Tibial nerve (tissue), 4 donors: ENCODE results near the gene WDR82. TPM values are rescaled to one million over a fixed set of nuclear protein-coding genes. Genes with fewer than 3 reads are reported as not detected.
A peak's percentile ranks its signal among the peaks of the same experiment; 100 is the strongest.

ENCODE experiments used
- DNase-seq, 2 donors: peaks; one replicate each; pipeline ENCODE4 v3.0.0-alpha.2; 2019; ENCODE audit warnings: low spot score in 2 of 2
- H3K27ac ChIP-seq, 4 donors: fragments of 200-600 bp; sonication (generic) in 3 of 4; one replicate each; pipeline ENCODE4 v1.5.1; 2017 to 2019; ENCODE audit warnings: mild to moderate bottlenecking in 1 of 4
- H3K27me3 ChIP-seq, 2 donors: fragments of 200-600 bp; sonication (generic) in 1 of 2; one replicate each; pipeline versions ENCODE4 v1.5.1 to v1.6.0; 2017 to 2019
- H3K36me3 ChIP-seq, 3 donors: fragments of 200-600 bp; sonication (generic); one replicate each; pipeline ENCODE4 v1.5.1; 2018 to 2019
- H3K4me1 ChIP-seq, 4 donors: fragments of 200-600 bp; sonication (generic) in 3 of 4; one replicate each; pipeline ENCODE4 v1.5.1; 2017 to 2019
- H3K4me3 ChIP-seq, 4 donors: fragments of 200-600 bp; sonication (generic) in 3 of 4; one replicate each; pipeline ENCODE4 v1.5.1; 2017 to 2019; ENCODE audit warnings: mild to moderate bottlenecking in 1 of 4, moderate library complexity in 1 of 4
- H3K9me3 ChIP-seq, 4 donors: fragments of 200-600 bp; sonication (generic) in 3 of 4; one replicate each; pipeline ENCODE4 v1.5.1; 2017 to 2019
- EP300 ChIP-seq, 2 donors: sonication (generic); formaldehyde crosslinking; IDR thresholded peaks; one replicate each; pipeline ENCODE4 v1.6.1; 2017; ENCODE audit warnings: antibody characterized with exemption in 2 of 2, mild to moderate bottlenecking in 1 of 2
- POLR2A ChIP-seq, 2 donors: fragments of 450-650 bp; IDR thresholded peaks; one replicate each; pipeline ENCODE4 v1.6.1; 2017; ENCODE audit warnings: antibody characterized with exemption in 2 of 2, mild to moderate bottlenecking in 2 of 2, moderate library complexity in 2 of 2
- WGBS, 2 donors: methylation state at CpG; one replicate each; pipeline ENCODE4 v1.1.5; 2018; 5-methylcytosine and 5-hydroxymethylcytosine counted together
- total RNA-seq, 4 donors: library from RNA; depleted of rRNA; stranded (reverse); fragments of >200 nt; gene quantifications; one replicate each; pipeline ENCODE4 v1.1.0, GENCODE V29; 2016
- TF ChIP-seq, protein P1 (sequence below), 5 experiments: fragments of 200-600 bp in 3 of 5; fragments of 450-650 bp in 2 of 5; sonication (generic) in 3 of 5; IDR thresholded peaks; one replicate each; pipeline ENCODE4 v1.5.1; 2016 to 2019; ENCODE audit warnings: antibody characterized with exemption in 5 of 5, mild to moderate bottlenecking in 3 of 5, moderate library complexity in 2 of 5

The WDR82 gene
- total RNA-seq, 4 donors from 2014 or later, result 42.1 to 52.9 (median 48.6) TPM

DNA sequence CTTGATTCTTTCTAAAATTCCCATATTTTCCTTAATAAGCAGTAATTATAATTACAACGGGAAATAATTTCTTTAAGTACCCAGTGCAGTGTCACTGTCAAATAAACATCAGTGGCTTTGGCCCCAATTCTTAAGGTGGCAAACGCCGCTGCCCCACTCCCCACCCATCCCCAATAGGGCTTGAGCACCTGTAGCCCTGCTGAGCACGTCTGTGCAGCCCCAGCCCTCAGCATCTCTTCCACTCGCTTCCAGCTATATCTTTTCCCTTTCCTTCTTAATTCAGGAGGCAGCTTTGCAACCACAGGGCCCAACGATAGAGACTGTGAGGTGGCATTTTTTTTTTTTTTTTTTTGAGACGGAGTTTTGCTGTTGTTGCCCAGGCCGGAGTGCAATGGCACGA lies 23.8 kb downstream of the WDR82 start:
- Histone ChIP-seq H3K27me3 (no peaks in the 10 kb centered on the region), H3K27ac (peak overlapping the region in 1 of 4 donors; percentile 74), H3K36me3 (peaks cover 9 to 100% (median 40%) of the 10 kb centered on the region in 3 donors), H3K4me3 (no peak overlapping the region), H3K9me3 (no peaks in the 10 kb centered on the region), H3K4me1 (peaks cover 0 to 16% (median 7%) of the 10 kb centered on the region in 4 donors)
- TF ChIP-seq EP300 (IDR thresholded peaks at IDR 0.05) (no peak), POLR2A (IDR thresholded peaks at IDR 0.05) (no peak)
- TF ChIP-seq, protein P1, sequence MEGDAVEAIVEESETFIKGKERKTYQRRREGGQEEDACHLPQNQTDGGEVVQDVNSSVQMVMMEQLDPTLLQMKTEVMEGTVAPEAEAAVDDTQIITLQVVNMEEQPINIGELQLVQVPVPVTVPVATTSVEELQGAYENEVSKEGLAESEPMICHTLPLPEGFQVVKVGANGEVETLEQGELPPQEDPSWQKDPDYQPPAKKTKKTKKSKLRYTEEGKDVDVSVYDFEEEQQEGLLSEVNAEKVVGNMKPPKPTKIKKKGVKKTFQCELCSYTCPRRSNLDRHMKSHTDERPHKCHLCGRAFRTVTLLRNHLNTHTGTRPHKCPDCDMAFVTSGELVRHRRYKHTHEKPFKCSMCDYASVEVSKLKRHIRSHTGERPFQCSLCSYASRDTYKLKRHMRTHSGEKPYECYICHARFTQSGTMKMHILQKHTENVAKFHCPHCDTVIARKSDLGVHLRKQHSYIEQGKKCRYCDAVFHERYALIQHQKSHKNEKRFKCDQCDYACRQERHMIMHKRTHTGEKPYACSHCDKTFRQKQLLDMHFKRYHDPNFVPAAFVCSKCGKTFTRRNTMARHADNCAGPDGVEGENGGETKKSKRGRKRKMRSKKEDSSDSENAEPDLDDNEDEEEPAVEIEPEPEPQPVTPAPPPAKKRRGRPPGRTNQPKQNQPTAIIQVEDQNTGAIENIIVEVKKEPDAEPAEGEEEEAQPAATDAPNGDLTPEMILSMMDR (IDR thresholded peaks at IDR 0.05), result no peak
- WGBS, 2 donors, result 80 to 82% methylated on average over 9 of the region's 9 CpGs
- DNase-seq, result no peak

DNA sequence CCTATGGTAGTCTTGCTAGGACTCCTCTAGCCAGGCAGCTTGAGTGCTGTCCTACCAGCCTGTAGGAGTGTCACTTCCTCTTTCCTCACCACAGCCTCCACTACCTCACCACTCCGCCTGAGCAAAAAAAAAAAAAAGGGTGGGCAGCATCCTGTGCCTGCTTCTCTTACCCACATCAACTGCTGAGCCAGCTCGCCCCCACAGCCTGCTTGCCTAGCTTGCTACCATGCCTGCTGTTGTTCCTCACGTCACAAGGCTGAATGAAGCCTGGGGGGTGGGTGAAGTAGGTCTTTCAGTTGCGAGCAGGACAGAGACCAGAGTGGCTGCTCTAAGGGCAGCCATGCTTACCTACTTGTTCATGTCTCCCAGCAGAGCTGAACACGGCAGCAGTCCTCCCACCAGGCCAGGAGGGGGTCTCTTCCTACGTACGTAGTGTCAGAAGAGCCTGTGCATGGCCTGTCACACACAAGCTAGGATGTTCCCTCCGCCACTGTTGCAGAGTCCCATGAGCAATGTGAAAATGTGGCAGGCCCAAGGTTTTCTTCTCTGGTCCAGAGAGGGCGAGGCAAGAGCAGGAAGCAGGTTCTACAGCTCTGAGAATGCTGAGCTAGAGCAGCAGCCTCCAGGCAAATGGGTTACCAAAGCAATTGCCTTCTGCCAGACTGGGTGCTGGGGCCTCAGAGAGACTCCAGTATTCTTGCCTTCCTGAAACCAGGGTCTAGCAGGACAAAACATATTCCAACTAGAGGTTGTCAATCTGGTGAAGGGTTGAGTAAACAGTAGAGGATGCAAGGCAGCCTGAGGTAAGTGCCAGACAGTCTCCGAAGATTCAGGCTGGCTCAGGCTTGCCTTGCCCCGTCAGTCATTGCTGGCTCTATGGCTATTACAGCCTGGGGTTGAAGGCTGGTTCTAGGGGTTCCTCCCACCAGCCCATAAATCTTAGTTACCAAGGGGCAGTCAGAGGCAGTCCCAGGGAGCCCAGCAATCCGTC lies 24.8 kb downstream of the WDR82 start:
- H3K4me1 ChIP-seq, result peaks cover 0 to 15% (median 5%) of the 10 kb centered on the region in 4 donors
- peak overlapping the region in 3 of 4 donors; percentile 64 to 74 (median 70) for H3K27ac ChIP-seq
- peaks cover 9 to 100% (median 32%) of the 10 kb centered on the region in 3 donors for H3K36me3 ChIP-seq
- TF ChIP-seq EP300 (IDR thresholded peaks at IDR 0.05) (peak in 1 of 2 donors; percentile 51), POLR2A (IDR thresholded peaks at IDR 0.05) (no peak)
- TF ChIP-seq, protein P1 (IDR thresholded peaks at IDR 0.05), result no peak
- WGBS, 2 donors, result 53 to 58% methylated on average over 12 of the region's 12 CpGs
- H3K27me3 ChIP-seq, result no peaks in the 10 kb centered on the region
- H3K4me3 ChIP-seq, result no peak overlapping the region
- no peak for DNase-seq
- H3K9me3 ChIP-seq, result no peaks in the 10 kb centered on the region

DNA sequence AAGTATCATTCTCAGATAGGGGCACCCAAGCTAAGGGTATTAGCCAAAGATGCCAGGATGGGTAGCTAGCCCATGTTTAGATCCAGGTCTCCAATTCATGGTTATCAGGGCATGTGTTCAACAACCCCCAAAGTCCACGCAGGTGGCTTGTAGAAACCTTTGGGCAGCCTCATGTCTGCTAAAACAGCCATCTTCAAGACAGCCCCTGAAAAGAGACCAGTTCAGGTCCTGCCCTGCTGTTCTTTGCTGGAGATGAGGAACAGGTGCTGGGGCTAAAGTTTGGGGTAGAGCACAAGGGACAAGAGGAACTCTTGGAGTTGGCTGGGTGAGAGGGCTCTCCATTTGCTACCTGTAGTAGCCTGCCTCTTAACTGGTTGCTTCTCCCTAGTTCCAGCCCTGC lies 28.3 kb downstream of the WDR82 start:
- no peaks in the 10 kb centered on the region for H3K9me3 ChIP-seq
- DNase-seq, result no peak
- WGBS, 2 donors, result 70 to 100% methylated on average over 1 of the region's 1 CpG
- H3K27me3 ChIP-seq, result no peaks in the 10 kb centered on the region
- H3K4me1 ChIP-seq, result peaks cover 0 to 31% (median 11%) of the 10 kb centered on the region in 4 donors
- TF ChIP-seq, protein P1 (IDR thresholded peaks at IDR 0.05), result no peak
- TF ChIP-seq POLR2A (IDR thresholded peaks at IDR 0.05) (no peak), EP300 (IDR thresholded peaks at IDR 0.05) (no peak)
- peak overlapping the region in 1 of 4 donors; percentile 10 for H3K27ac ChIP-seq
- H3K36me3 ChIP-seq, result peaks cover 0 to 77% (median 6%) of the 10 kb centered on the region in 3 donors
- no peak overlapping the region for H3K4me3 ChIP-seq

DNA sequence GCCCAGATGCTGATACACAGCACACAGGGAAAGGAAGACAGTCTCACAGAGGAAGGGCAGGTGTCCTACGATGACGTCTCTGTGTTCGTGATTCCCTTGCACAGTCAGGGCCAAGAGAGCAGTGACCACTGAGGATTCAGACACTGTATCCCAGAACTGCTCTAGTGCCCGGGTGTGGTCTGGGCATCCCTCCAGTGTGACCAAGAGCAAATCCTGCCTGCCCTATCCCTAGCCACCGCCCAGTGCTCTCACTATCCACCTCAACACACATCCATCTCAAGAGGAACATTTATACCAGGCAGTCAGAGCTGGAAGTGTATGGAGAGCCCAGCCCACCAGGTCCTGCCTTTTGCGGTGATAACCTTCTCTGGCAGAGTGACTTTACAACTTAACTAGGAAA lies 28.8 kb downstream of the WDR82 start:
- DNase-seq, result no peak
- H3K27ac ChIP-seq, result peak overlapping the region in 1 of 4 donors; percentile 10
- WGBS, 2 donors, result 85 to 87% methylated on average over 5 to 6 of the region's 6 CpGs

More for the DNA sequence above, 28.8 kb downstream of the WDR82 start:
- Histone ChIP-seq H3K9me3 (no peaks in the 10 kb centered on the region), H3K36me3 (peaks cover 0 to 73% (median 6%) of the 10 kb centered on the region in 3 donors), H3K4me1 (peaks cover 0 to 35% (median 15%) of the 10 kb centered on the region in 4 donors), H3K4me3 (no peak overlapping the region), H3K27me3 (no peaks in the 10 kb centered on the region)
- no peak for TF ChIP-seq POLR2A (IDR thresholded peaks at IDR 0.05)
- no peak for TF ChIP-seq EP300 (IDR thresholded peaks at IDR 0.05)
- TF ChIP-seq, protein P1 (IDR thresholded peaks at IDR 0.05), result no peak
